Upper lobe of left lung (tissue), 4 donors: ENCODE data around the gene SLC17A2.

Source experiments
- CTCF ChIP-seq, 6 experiments: fragments of 450-650 bp in 4 of 6; fragments of 200-600 bp in 2 of 6; sonication (generic) in 2 of 6; IDR thresholded peaks; one replicate each; pipeline ENCODE4 v1.5.1; 2016 to 2019; ENCODE audit warnings: antibody characterized with exemption in 6 of 6
- EP300 ChIP-seq, 4 donors: sonication (generic); formaldehyde crosslinking; IDR thresholded peaks; one replicate each; pipeline ENCODE4 v1.5.1; 2017; ENCODE audit warnings: antibody characterized with exemption in 4 of 4, control low read depth in 2 of 4
- POLR2A ChIP-seq, 4 donors: fragments of 450-650 bp; IDR thresholded peaks; one replicate each; pipeline ENCODE4 v1.5.1; 2016 to 2017; ENCODE audit warnings: antibody characterized with exemption in 4 of 4, mild to moderate bottlenecking in 2 of 4

- TF ChIP-seq POLR2A (IDR thresholded peaks at IDR 0.05): no peak
- no peak for TF ChIP-seq EP300 (IDR thresholded peaks at IDR 0.05)
- no peak for TF ChIP-seq CTCF (IDR thresholded peaks at IDR 0.05)
Observed at GRCh38 chr6:25946631-25947030, 16.1 kb upstream of the SLC17A2 start.
